Measurements from ENCODE around the gene UTP15. TPM values are rescaled to one million over a fixed set of nuclear protein-coding genes. Genes with fewer than 3 reads are reported as not detected.
A peak's percentile ranks its signal among the peaks of the same experiment; 100 is the strongest.

UTP15 gene
- total RNA-seq, 4 donors from 2014 or later, result 6.7 to 69.3 (median 23.3) TPM

GRCh38 chr5:73540192-73540591 lies 25.4 kb upstream of the UTP15 start:
- H3K4me1 ChIP-seq, result peaks cover 0 to 37% (median 24%) of the 10 kb centered on the region in 4 donors
- no peak for DNase-seq
- WGBS, 2 donors (ENCODE audit: low coverage in 1 of 2), result 56 to 75% methylated on average over 2 to 3 of the region's 3 CpGs
- intact Hi-C loops (cut with DNase I; ENCODE audit: low total_unique reads), result no loop called here
- H3K4me3 ChIP-seq, result no peak overlapping the region
- in situ Hi-C loops (cut with MboI; ENCODE audit: low pct_ligation_motif_present in 1 of 4, low pct_unique_long_range_greater_than_20kb in 1 of 4, low sequenced_read_pairs in 3 of 4), result no loop called here
- no peaks in the 10 kb centered on the region for H3K36me3 ChIP-seq
- TF ChIP-seq, protein P1, sequence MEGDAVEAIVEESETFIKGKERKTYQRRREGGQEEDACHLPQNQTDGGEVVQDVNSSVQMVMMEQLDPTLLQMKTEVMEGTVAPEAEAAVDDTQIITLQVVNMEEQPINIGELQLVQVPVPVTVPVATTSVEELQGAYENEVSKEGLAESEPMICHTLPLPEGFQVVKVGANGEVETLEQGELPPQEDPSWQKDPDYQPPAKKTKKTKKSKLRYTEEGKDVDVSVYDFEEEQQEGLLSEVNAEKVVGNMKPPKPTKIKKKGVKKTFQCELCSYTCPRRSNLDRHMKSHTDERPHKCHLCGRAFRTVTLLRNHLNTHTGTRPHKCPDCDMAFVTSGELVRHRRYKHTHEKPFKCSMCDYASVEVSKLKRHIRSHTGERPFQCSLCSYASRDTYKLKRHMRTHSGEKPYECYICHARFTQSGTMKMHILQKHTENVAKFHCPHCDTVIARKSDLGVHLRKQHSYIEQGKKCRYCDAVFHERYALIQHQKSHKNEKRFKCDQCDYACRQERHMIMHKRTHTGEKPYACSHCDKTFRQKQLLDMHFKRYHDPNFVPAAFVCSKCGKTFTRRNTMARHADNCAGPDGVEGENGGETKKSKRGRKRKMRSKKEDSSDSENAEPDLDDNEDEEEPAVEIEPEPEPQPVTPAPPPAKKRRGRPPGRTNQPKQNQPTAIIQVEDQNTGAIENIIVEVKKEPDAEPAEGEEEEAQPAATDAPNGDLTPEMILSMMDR (IDR thresholded peaks at IDR 0.05), result no peak
- TF ChIP-seq POLR2AphosphoS5 (IDR thresholded peaks at IDR 0.05) (no peak), EP300 (IDR thresholded peaks at IDR 0.05; ENCODE audit: low read depth) (no peak), POLR2A (IDR thresholded peaks at IDR 0.05) (no peak)
- no peak overlapping the region for H3K27ac ChIP-seq
- H3K27me3 ChIP-seq, result no peaks in the 10 kb centered on the region
- no peaks in the 10 kb centered on the region for H3K9me3 ChIP-seq

- TF ChIP-seq, protein P1 (IDR thresholded peaks at IDR 0.05), result no peak
- TF ChIP-seq POLR2AphosphoS5 (IDR thresholded peaks at IDR 0.05) (no peak), POLR2A (IDR thresholded peaks at IDR 0.05) (no peak), EP300 (IDR thresholded peaks at IDR 0.05; ENCODE audit: low read depth) (no peak)
- Histone ChIP-seq H3K27ac (peak overlapping the region; percentile 66 to 82 (median 70)), H3K4me1 (peaks cover 0 to 42% (median 25%) of the 10 kb centered on the region in 4 donors), H3K9me3 (no peaks in the 10 kb centered on the region), H3K27me3 (no peaks in the 10 kb centered on the region), H3K36me3 (no peaks in the 10 kb centered on the region), H3K4me3 (no peak overlapping the region)
- DNase-seq, result no peak
- in situ Hi-C loops (cut with MboI; ENCODE audit: low pct_ligation_motif_present in 1 of 4, low pct_unique_long_range_greater_than_20kb in 1 of 4, low sequenced_read_pairs in 3 of 4), result no loop called here
- WGBS, 2 donors (ENCODE audit: low coverage in 1 of 2), result 17 to 40% methylated on average over 1 to 4 of the region's 4 CpGs
- intact Hi-C loops (cut with DNase I; ENCODE audit: low total_unique reads), result no loop called here
Measured at GRCh38 chr5:73542020-73542419, 23.5 kb upstream of the UTP15 start.

GRCh38 chr5:73544429-73545402 lies 20.8 kb upstream of the UTP15 start:
- Histone ChIP-seq H3K27me3 (no peaks in the 10 kb centered on the region), H3K36me3 (no peaks in the 10 kb centered on the region), H3K4me3 (no peak overlapping the region), H3K27ac (peak overlapping the region; percentile 62 to 76 (median 70)), H3K9me3 (no peaks in the 10 kb centered on the region), H3K4me1 (peaks cover 0 to 42% (median 25%) of the 10 kb centered on the region in 4 donors)
- DNase-seq, result peak; percentile 82
- intact Hi-C loops (cut with DNase I; ENCODE audit: low total_unique reads) (no loop called here), in situ Hi-C loops (cut with MboI; ENCODE audit: low pct_ligation_motif_present in 1 of 4, low pct_unique_long_range_greater_than_20kb in 1 of 4, low sequenced_read_pairs in 3 of 4) (no loop called here)
- TF ChIP-seq POLR2AphosphoS5 (IDR thresholded peaks at IDR 0.05) (peak; percentile 6 to 68 (median 49)), POLR2A (IDR thresholded peaks at IDR 0.05) (no peak), EP300 (IDR thresholded peaks at IDR 0.05; ENCODE audit: low read depth) (peak; percentile 73)
- TF ChIP-seq, protein P1 (IDR thresholded peaks at IDR 0.05), result no peak
- WGBS, 2 donors (ENCODE audit: low coverage in 1 of 2), result 53% methylated on average over 5 to 9 of the region's 9 CpGs

DNA sequence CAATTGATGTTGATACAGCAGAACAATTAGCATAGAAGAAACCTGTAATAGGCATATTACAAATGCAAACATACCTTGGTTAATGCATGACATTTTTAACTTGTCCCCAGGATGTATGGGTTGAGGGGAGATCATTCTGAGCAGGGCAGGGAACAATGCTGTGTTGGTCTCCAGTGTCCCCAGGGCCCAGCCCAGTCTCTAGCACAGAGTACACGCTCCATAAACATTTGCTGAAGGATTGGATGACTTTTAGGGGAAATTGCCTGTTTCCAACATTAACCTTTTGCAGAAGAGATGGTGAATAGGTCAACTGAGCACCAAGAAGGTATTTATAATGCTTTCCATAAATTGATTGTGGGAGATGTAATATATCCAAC lies 20.2 kb upstream of the UTP15 start:
- in situ Hi-C loops (cut with MboI; ENCODE audit: low pct_ligation_motif_present in 1 of 4, low pct_unique_long_range_greater_than_20kb in 1 of 4, low sequenced_read_pairs in 3 of 4), result no loop called here
- 79 to 100% methylated on average over 1 of the region's 1 CpG for WGBS, 2 donors (ENCODE audit: low coverage in 1 of 2)
- H3K27ac ChIP-seq, result peak overlapping the region; percentile 56 to 76 (median 64)
- H3K4me3 ChIP-seq, result no peak overlapping the region
- no peak for DNase-seq
- intact Hi-C loops (cut with DNase I; ENCODE audit: low total_unique reads), result no loop called here
- TF ChIP-seq POLR2AphosphoS5 (IDR thresholded peaks at IDR 0.05) (no peak), POLR2A (IDR thresholded peaks at IDR 0.05) (no peak), EP300 (IDR thresholded peaks at IDR 0.05; ENCODE audit: low read depth) (no peak)
- TF ChIP-seq, protein P1 (IDR thresholded peaks at IDR 0.05), result no peak
- peaks cover 0 to 42% (median 25%) of the 10 kb centered on the region in 4 donors for H3K4me1 ChIP-seq
- H3K27me3 ChIP-seq, result no peaks in the 10 kb centered on the region
- no peaks in the 10 kb centered on the region for H3K36me3 ChIP-seq
- H3K9me3 ChIP-seq, result no peaks in the 10 kb centered on the region
